ENCODE data around the gene RAD21L1. TPM values are rescaled to one million over a fixed set of nuclear protein-coding genes. Genes with fewer than 3 reads are reported as not detected.

RAD21L1 gene
- total and polyA plus RNA-seq, 8 donors: not detected

DNA sequence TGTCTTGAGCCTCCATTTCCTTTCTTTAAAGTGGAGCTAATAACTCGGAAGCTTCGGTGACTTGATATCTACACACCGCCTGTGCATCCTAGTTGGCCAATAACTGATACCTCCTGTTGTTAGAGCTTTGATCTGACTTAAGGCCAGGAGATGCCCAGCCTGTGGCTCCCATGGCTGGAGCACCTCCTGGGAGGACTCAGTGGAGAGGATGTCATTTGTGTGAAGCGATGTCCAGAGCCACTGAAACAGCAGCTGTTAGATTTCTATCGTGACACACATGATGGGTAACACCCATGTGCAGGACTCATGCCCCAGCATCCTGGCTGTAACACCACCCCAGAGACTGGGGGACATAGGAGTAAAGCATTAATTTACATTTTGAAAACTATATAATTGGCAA is 72.3 kb downstream of the RAD21L1 start:
- no peak for DNase-seq
- Histone ChIP-seq H3K36me3 (no peaks in the 10 kb centered on the region), H3K9me3 (no peaks in the 10 kb centered on the region), H3K4me3 (no peak overlapping the region), H3K27ac (no peak overlapping the region), H3K27me3 (no peaks in the 10 kb centered on the region), H3K4me1 (no peaks in the 10 kb centered on the region)
- no peak for FAIRE-seq
- intact Hi-C loops (cut with DNase I): no loop called here
- ATAC-seq: no peak
- no peak for TF ChIP-seq CTCF (IDR thresholded peaks at IDR 0.05)
- 89 to 92% methylated on average over 5 of the region's 5 CpGs for WGBS, 2 donors

DNA sequence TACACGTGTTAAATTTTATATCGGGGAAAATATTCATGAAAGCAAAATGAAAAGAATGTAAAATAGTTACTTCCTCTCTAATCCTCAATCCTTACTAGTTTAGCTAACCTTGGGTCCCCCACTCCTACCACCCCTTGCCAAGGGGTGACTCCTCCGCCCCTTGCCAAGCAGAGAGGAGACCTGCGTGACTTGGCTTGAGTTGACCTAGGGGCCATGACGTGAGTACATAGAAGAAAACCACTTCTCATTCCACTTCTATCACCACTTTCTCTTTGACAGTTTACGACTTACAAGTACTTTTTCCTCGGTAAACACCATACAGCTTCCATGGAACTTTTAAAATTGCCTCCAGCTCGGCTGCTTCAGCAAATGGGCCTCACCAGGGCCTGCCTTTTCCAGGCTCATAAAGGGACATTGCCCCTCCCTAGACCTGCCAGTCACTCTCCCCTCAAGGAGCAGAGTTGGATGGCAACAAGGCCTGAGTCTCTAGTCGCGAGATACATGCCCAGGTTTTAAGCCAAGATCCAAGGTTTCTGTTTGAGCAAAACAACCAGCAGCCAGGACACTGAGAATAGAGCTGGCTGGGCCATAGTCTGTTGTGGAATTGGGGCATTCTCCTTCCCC is 73.2 kb downstream of the RAD21L1 start:
- Histone ChIP-seq H3K4me3 (no peak overlapping the region), H3K27me3 (no peaks in the 10 kb centered on the region), H3K9me3 (no peaks in the 10 kb centered on the region), H3K4me1 (no peaks in the 10 kb centered on the region), H3K27ac (no peak overlapping the region), H3K36me3 (no peaks in the 10 kb centered on the region)
- DNase-seq (no peak), FAIRE-seq (no peak), ATAC-seq (no peak)
- WGBS, 2 donors: 83 to 88% methylated on average over 10 of the region's 10 CpGs
- intact Hi-C loops (cut with DNase I): no loop called here
- no peak for TF ChIP-seq CTCF (IDR thresholded peaks at IDR 0.05)

DNA sequence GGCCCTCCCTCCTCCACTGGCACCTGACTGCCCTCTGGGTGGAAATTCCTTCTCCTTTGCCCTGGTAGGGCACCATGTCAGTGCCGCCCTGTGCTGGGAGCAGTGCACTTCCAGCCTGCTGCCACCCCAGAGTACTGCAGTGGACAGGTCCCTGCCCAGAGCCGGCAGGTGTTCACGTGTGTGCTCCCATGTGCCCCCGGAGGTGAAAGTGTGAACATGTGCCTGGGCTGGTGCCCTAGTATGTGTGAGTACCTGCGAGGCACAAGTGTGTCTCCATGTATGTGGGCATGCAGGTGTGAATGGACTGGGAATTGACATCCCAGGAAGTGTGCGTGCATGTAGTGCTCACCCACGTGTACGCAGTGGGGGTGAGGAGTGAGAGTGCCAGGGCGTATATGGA is 73.7 kb downstream of the RAD21L1 start:
- TF ChIP-seq CTCF (IDR thresholded peaks at IDR 0.05): no peak

GRCh38 chr20:1300083-1300840 is 74.4 kb downstream of the RAD21L1 start:
- H3K4me1 ChIP-seq: no peaks in the 10 kb centered on the region
- FAIRE-seq: no peak
- peak in 1 of 6 donors; percentile 47 for DNase-seq

More for the DNA sequence above, 73.7 kb downstream of the RAD21L1 start:
- ATAC-seq (peak in 3 of 4 donors; percentile 27 to 41 (median 40)), FAIRE-seq (no peak), DNase-seq (no peak)
- Histone ChIP-seq H3K27ac (no peak overlapping the region), H3K9me3 (no peaks in the 10 kb centered on the region), H3K4me3 (no peak overlapping the region), H3K27me3 (no peaks in the 10 kb centered on the region), H3K4me1 (no peaks in the 10 kb centered on the region), H3K36me3 (no peaks in the 10 kb centered on the region)
- 76 to 77% methylated on average over 9 of the region's 9 CpGs for WGBS, 2 donors
- intact Hi-C loops (cut with DNase I): no loop called here

More at GRCh38 chr20:1300083-1300840, 74.4 kb downstream of the RAD21L1 start:
- H3K27ac ChIP-seq: no peak overlapping the region
- TF ChIP-seq CTCF (IDR thresholded peaks at IDR 0.05): no peak
- H3K9me3 ChIP-seq: no peaks in the 10 kb centered on the region
- ATAC-seq: no peak
- H3K27me3 ChIP-seq: no peaks in the 10 kb centered on the region
- no peak overlapping the region for H3K4me3 ChIP-seq
- intact Hi-C loops (cut with DNase I): no loop called here
- peaks cover 0 to under 1% (median 0%) of the 10 kb centered on the region in 3 donors for H3K36me3 ChIP-seq
- 87 to 93% methylated on average over 18 of the region's 18 CpGs for WGBS, 2 donors

Measured in pancreas (tissue), 10 donors.